ENCODE data around the gene CORO2B.

- TF ChIP-seq CTCF (IDR thresholded peaks at IDR 0.05; ENCODE audit: poor library complexity, severe bottlenecking) (no peak), EP300 (conservative IDR thresholded peaks at IDR 0.05; ENCODE audit: poor library complexity, severe bottlenecking) (no peak), POLR2AphosphoS5 (IDR thresholded peaks at IDR 0.05) (no peak), EZH2 (IDR thresholded peaks at IDR 0.05; ENCODE audit: borderline replicate concordance, insufficient read depth, low read length, poor library complexity, severe bottlenecking) (no peak), SMC3 (conservative IDR thresholded peaks at IDR 0.05; ENCODE audit: poor library complexity) (no peak), REST (IDR thresholded peaks at IDR 0.05; ENCODE audit: borderline replicate concordance) (no peak), RAD21 (conservative IDR thresholded peaks at IDR 0.05) (no peak), TAF1 (IDR thresholded peaks at IDR 0.05; ENCODE audit: low read depth) (no peak), MXI1 (conservative IDR thresholded peaks at IDR 0.05; ENCODE audit: poor library complexity, severe bottlenecking) (no peak)
These were observed 93.5 kb downstream of the CORO2B start for GRCh38 chr15:68672251-68672650.

Measured in neural cell (in vitro differentiated cells).